Colonic mucosa (tissue), 4 donors: ENCODE measurements around the gene STING1. TPM values are rescaled to one million over a fixed set of nuclear protein-coding genes. Genes with fewer than 3 reads are reported as not detected.

Experiments
- DNase-seq: peaks from one replicate; pipeline ENCODE4 v3.0.0-alpha.2; 2020
- H3K27ac ChIP-seq: fragments of 200-600 bp; one replicate; pipeline ENCODE4 v1.8.0; 2021
- H3K27me3 ChIP-seq: fragments of 200-600 bp; one replicate; pipeline ENCODE4 v1.8.0; 2021
- H3K36me3 ChIP-seq: fragments of 200-600 bp; one replicate; pipeline ENCODE4 v1.8.0; 2021
- H3K4me1 ChIP-seq: fragments of 200-600 bp; one replicate; pipeline ENCODE4 v1.8.0; 2021; ENCODE audit warnings: mild to moderate bottlenecking
- H3K4me3 ChIP-seq: fragments of 200-600 bp; one replicate; pipeline ENCODE4 v1.8.0; 2021
- H3K9ac ChIP-seq, 2 donors: one replicate each; pipeline ENCODE4 v1.7.0; 2013; ENCODE audit warnings: control low read depth in 2 of 2, low read depth in 2 of 2, low read length in 2 of 2
- H3K9me3 ChIP-seq: fragments of 200-600 bp; one replicate; pipeline ENCODE4 v1.8.0; 2021
- intact Hi-C: fragments of 100-400 bp; cut with DNase I; formaldehyde crosslinking; loops from one replicate; pipeline ENCODE4 v1.14.1; 2022
- total RNA-seq, 2 donors: library from RNA; stranded (reverse); fragmentation: NEBNext Ultra II Directional in 1 of 2; extraction: Animal tissue kit (Norgen Biotek cat#: 25700) in 1 of 2; gene quantifications; one replicate each; pipeline ENCODE4 v1.2.1, GENCODE V29; 2021
- TF ChIP-seq, protein P1 (sequence below): fragments of 200-600 bp; IDR thresholded peaks from one replicate; pipeline ENCODE4 v1.8.0; 2022; ENCODE audit warnings: antibody characterized with exemption, mild to moderate bottlenecking
- donor health status: healthy.
- donor health status: DM: no; HTN: no; CAD: no.
- donor health status: DM: no; HTN: no; CAD: no.

Gene STING1
- total RNA-seq, 2 donors from 2014 or later = 49.0 to 49.2 TPM

DNA sequence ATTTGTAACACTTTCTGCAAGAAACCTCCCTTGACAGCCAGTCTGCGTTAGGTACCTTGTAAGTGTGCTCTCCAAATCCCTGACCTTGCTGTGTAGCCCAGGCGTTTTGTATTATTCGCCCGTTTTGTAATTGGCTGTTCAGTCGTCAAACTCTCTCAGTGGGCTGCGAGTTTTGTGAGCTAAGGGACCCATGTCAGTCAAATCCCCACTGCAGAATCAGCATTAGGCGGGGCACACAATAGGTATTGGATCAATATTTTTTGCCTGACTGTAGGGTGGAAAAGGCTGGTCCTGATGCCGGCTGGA is 43.9 kb downstream of the STING1 start:
- no peaks in the 10 kb centered on the region for H3K4me1 ChIP-seq
- peak overlapping the region; percentile 87 for H3K4me3 ChIP-seq
- H3K9me3 ChIP-seq = no peaks in the 10 kb centered on the region
- TF ChIP-seq, protein P1, sequence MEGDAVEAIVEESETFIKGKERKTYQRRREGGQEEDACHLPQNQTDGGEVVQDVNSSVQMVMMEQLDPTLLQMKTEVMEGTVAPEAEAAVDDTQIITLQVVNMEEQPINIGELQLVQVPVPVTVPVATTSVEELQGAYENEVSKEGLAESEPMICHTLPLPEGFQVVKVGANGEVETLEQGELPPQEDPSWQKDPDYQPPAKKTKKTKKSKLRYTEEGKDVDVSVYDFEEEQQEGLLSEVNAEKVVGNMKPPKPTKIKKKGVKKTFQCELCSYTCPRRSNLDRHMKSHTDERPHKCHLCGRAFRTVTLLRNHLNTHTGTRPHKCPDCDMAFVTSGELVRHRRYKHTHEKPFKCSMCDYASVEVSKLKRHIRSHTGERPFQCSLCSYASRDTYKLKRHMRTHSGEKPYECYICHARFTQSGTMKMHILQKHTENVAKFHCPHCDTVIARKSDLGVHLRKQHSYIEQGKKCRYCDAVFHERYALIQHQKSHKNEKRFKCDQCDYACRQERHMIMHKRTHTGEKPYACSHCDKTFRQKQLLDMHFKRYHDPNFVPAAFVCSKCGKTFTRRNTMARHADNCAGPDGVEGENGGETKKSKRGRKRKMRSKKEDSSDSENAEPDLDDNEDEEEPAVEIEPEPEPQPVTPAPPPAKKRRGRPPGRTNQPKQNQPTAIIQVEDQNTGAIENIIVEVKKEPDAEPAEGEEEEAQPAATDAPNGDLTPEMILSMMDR = no peak
- no peaks in the 10 kb centered on the region for H3K27me3 ChIP-seq
- H3K9ac ChIP-seq = peak overlapping the region; percentile 81 to 88
- intact Hi-C loops = no loop called here
- peak overlapping the region; percentile 92 for H3K27ac ChIP-seq
- DNase-seq = no peak
- H3K36me3 ChIP-seq = no peaks in the 10 kb centered on the region

DNA sequence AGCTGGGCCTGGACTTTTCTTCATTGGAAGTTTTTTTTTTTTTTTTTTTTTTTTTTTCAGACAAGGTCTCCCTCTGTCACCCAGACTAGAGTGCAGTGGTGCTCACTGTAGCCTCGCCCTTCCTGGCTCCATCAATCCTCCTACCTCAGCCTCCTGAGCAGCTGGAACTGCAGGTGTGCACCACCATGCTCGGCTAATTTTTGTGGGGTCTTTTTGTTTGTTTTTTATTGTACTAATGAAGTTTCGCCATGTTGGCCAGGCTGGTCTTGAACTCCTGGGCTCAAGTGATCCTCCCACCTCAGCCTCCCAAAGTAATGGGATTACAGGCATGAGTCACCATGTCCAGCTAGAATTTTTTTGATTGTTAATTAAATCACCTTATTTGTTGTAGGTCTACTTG is 46.9 kb downstream of the STING1 start:
- no peaks in the 10 kb centered on the region for H3K36me3 ChIP-seq
- H3K9ac ChIP-seq = no peak overlapping the region
- no peaks in the 10 kb centered on the region for H3K9me3 ChIP-seq
- H3K27ac ChIP-seq = no peak overlapping the region
- H3K4me1 ChIP-seq = no peaks in the 10 kb centered on the region
- TF ChIP-seq, protein P1 = no peak
- no peaks in the 10 kb centered on the region for H3K27me3 ChIP-seq
- H3K4me3 ChIP-seq = no peak overlapping the region
- DNase-seq = no peak
- intact Hi-C loops = no loop called here

DNA sequence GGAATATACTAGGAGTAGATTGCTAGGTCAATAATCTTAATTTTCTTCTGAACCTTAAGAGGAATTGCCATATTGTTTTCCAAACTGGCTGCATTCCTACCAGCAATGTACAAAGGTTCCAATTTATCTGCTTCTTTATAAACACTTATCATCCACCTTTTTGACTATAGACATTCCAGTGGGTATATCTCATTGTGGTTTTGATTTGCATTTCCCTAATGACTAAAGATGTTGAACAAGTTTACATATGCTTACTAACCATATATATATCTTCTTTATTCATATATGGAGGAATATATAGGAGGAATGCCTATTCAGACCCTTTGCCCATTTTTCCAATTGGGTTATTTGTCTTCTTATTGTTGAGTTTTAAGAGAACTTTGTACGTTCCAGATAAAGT is 50.9 kb downstream of the STING1 start:
- H3K9ac ChIP-seq = no peak overlapping the region
- no peak overlapping the region for H3K27ac ChIP-seq
- H3K4me1 ChIP-seq = no peaks in the 10 kb centered on the region
- intact Hi-C loops = no loop called here
- DNase-seq = no peak
- TF ChIP-seq, protein P1 = no peak
- H3K9me3 ChIP-seq = no peaks in the 10 kb centered on the region
- H3K27me3 ChIP-seq = no peaks in the 10 kb centered on the region
- no peak overlapping the region for H3K4me3 ChIP-seq
- no peaks in the 10 kb centered on the region for H3K36me3 ChIP-seq

DNA sequence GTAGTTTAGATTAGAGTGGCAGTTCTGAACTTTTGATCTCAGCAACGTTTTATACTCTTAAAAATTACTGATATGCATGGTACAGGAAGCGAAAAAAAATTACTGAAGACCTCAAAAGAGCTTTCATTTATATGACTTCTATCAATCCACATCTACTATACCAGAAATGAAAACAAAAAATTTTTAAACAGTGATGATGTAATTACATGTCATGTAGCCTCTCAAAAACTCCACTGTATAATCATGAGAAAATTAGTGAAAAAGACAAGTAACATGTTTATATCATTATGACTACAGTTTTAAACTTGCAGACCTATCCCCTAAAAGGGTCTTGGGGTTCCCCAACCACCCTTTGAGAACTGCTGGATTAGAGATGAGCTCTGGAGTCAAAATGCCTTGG is 52.5 kb downstream of the STING1 start:
- Histone ChIP-seq H3K9ac (no peak overlapping the region), H3K27me3 (no peaks in the 10 kb centered on the region), H3K9me3 (no peaks in the 10 kb centered on the region), H3K4me3 (no peak overlapping the region), H3K36me3 (no peaks in the 10 kb centered on the region), H3K4me1 (no peaks in the 10 kb centered on the region), H3K27ac (no peak overlapping the region)
- intact Hi-C loops = no loop called here
- TF ChIP-seq, protein P1 = no peak
- DNase-seq = no peak

DNA sequence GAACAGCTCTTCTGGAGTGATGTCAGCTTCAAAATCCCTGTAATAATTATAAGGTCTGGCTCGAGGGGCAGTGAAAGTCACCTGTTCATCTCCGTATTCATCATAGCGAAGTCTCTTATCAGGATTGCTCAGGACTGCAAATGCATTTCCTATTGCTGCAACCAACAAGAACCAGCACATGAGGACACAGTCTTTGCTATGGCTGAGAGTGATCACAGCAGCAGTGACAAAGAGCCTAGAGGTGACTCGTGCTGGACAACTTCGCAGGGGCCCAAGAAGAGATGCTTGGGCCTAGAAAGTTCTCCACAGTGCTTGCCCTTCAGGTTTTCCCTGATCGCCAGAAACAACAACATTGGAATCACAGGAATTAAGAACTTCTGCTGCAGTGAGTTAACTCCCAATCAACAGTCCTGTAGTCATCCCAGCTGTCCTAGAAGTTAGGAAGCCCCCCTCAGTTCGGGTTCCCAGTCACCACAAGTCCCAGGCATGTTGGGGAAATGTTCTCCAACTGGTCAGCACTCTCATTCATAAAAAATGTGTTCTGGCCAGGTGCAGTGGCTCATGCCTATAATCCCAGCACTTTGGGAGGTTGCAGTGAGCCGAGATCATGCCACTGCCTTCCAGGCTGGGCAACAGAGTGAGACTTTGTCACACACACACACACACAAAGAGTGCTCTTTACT is 56.2 kb downstream of the STING1 start:
- Histone ChIP-seq H3K36me3 (no peaks in the 10 kb centered on the region), H3K4me1 (no peaks in the 10 kb centered on the region), H3K27ac (no peak overlapping the region), H3K9ac (no peak overlapping the region), H3K27me3 (no peaks in the 10 kb centered on the region), H3K4me3 (no peak overlapping the region), H3K9me3 (no peaks in the 10 kb centered on the region)
- intact Hi-C loops = no loop called here
- TF ChIP-seq, protein P1 = no peak
- DNase-seq = no peak

Other genes with a start within 250 kb of the STING1 start
- gene MATR3, start 189.0 kb downstream of the STING1 start, total RNA-seq = 100 to 1,000 TPM; 105 to 128 TPM
- gene PAIP2, start 140.9 kb downstream of the STING1 start, total RNA-seq = 10 to 100 TPM; 39.4 to 49.7 TPM
- 1 to 10 TPM; 5.0 to 7.0 TPM for gene SLC23A1, start 99.5 kb downstream of the STING1 start, total RNA-seq
- gene MZB1, start 92.8 kb downstream of the STING1 start, total RNA-seq = 10 to 100 TPM; 10.6 to 13.2 TPM
- under 1 TPM; 0.48 to 0.96 TPM for gene PROB1, start 87.7 kb downstream of the STING1 start, total RNA-seq
- gene SPATA24, start 78.7 kb downstream of the STING1 start, total RNA-seq = 1 to 10 TPM; 2.9 to 3.9 TPM
- 1 to 10 TPM; 3.6 to 5.7 TPM for gene DNAJC18, start 43.2 kb downstream of the STING1 start, total RNA-seq
- 1 to 10 TPM; 2.2 to 7.4 TPM for gene ECSCR, start 20.0 kb downstream of the STING1 start, total RNA-seq
- gene SMIM33, start 11.8 kb downstream of the STING1 start, total RNA-seq = 1 to 10 TPM; 3.4 to 5.9 TPM
- gene UBE2D2, start 78.6 kb upstream of the STING1 start, total RNA-seq = 100 to 1,000 TPM; 146 to 155 TPM
- 10 to 100 TPM; 32.3 to 40.4 TPM for gene CXXC5, start 165.6 kb upstream of the STING1 start, total RNA-seq